ENCODE measurements around the gene PSEN1.
"Not testable (repeated sequence)": the region's sequence is repeated elsewhere in the genome, so short reads cannot be mapped to it uniquely, and the experiment has no call there.

The PSEN1 gene

DNA sequence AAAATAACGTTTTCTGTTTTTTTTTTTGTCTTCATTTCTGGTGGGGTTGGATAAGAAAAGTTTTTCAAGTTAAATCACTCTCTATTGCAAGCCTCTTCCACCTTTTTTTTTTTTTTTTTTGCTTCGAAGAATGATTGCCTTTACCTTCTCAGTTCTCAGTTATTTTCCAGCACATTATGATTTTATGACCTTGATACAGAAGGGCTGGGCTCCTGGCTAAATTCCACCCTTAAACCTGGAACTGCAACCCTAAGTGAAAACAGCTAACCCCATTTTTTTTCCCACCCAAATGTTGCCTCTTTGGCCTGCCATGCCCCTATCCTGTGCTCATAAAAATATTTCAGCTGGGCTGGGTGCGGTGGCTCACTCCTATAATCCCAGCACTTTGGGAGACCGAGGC, 31.4 kb downstream of the PSEN1 start:
- no peak for DNase-seq

DNA sequence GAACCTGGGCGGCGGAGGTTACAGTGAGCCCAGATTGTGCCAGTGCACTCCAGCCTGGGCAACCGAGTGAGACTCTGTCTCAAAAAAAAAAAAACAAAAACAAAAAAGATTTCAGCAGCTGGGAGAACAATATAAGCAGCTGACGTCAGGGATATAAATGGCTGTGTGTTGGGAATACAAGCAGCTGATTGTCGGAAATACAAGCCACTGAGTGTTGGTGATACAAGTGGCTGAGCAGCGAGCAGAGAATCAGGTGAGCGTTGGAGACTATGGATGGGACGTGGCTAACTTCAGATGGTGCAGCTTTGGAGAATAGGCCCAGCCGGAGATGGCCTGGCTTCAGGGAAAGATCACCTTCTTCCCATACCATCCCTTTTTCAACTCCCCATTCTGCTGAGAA, 32.0 kb downstream of the PSEN1 start:
- no peak for DNase-seq

GRCh38 chr14:73168691-73169090, 32.4 kb downstream of the PSEN1 start:
- no peak for DNase-seq

DNA sequence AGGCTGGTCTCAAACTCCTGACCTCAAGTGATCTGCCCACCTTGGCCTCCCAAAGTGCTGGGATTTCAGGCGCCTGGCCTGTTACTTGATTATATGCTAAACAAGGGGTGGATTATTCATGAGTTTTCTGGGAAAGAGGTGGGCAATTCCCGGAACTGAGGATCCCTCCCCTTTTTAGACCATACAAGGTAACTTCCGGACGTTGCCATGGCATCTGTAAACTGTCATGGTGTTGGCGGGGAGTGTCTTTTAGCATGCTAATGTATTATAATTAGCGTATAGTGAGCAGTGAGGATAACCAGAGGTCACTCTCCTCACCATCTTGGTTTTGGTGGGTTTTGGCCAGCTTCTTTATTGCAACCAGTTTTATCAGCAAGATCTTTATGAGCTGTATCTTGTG, 33.5 kb downstream of the PSEN1 start:
- not testable (repeated sequence) for DNase-seq

DNA sequence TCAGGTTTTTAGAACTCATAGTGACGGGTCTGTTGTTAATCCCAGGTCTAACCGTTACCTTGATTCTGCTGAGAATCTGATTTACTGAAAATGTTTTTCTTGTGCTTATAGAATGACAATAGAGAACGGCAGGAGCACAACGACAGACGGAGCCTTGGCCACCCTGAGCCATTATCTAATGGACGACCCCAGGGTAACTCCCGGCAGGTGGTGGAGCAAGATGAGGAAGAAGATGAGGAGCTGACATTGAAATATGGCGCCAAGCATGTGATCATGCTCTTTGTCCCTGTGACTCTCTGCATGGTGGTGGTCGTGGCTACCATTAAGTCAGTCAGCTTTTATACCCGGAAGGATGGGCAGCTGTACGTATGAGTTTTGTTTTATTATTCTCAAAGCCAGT, 34.4 kb downstream of the PSEN1 start:
- no peak for DNase-seq

GRCh38 chr14:73172500-73172899, 36.2 kb downstream of the PSEN1 start:
- no peak for DNase-seq

DNA sequence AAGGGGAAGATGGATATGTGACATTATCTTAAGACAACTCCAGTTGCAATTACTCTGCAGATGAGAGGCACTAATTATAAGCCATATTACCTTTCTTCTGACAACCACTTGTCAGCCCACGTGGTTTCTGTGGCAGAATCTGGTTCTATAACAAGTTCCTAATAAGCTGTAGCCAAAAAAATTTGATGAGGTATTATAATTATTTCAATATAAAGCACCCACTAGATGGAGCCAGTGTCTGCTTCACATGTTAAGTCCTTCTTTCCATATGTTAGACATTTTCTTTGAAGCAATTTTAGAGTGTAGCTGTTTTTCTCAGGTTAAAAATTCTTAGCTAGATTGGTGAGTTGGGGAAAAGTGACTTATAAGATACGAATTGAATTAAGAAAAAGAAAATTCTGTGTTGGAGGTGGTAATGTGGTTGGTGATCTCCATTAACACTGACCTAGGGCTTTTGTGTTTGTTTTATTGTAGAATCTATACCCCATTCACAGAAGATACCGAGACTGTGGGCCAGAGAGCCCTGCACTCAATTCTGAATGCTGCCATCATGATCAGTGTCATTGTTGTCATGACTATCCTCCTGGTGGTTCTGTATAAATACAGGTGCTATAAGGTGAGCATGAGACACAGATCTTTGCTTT, 36.9 kb downstream of the PSEN1 start:
- no peak for DNase-seq

GRCh38 chr14:73176685-73177084, 40.4 kb downstream of the PSEN1 start:
- no peak for DNase-seq

- no peak for DNase-seq
Measured at GRCh38 chr14:73180385-73180805, 44.1 kb downstream of the PSEN1 start.

DNA sequence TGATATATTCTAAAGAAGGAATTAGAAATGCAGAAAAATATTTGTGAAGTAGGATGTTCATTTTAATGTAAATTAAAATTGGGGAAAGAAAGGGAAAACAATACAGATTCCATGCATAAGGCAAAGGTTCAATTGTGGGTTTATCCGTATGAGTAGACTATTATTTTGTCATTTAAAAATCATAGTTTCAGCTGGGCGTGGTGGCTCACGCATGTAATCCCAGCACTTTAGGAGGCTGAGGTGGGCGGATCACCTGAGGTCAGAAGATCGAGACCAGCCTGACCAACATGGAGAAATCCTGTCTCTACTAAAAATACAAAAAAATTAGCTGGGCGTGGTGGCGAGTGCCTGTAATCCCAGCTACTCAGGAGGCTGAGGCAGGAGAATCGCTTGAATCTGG, 44.7 kb downstream of the PSEN1 start:
- not testable (repeated sequence) for DNase-seq

DNA sequence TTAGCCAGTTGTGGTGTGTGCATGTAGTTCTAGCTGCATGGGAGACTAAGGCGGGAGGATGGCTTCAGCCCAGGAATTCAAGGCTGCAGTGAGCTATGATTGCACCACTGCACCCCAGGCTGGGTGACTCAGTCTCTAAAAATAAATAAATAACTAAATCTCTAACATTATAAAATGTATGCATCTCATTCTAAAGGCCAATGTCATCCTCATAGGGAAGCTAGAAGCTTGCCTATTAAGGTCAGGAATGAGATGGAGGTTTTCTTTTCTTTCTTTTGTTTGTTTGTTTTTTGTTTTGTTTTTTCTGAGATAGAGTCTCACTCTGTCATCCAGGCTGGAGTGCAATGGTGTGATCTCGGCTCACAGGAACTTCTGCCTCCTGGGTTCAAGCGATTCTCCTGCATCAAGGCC, 52.2 kb downstream of the PSEN1 start:
- no peak for DNase-seq

DNA sequence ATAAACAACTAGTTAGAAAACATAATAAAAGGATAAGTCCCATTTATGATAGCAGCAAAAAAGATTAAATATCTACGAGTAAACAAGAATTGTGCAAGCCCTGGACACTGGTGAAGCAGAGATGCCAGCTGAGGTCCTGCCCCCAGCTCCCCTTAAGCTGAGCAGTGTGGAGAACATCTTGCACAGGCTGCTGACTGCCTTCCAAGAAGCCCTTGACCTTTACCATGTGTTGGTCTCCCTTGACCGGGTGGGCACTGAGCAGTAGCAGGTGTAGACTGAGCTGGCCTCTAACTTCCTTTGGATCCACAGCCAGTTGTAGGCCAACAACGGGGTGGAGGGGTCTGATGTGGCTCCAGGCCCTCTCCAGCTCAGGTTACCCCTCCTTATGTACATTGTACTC, 53.3 kb downstream of the PSEN1 start:
- no peak for DNase-seq

- DNase-seq: no peak
Measured at GRCh38 chr14:73191441-73191840, 55.1 kb downstream of the PSEN1 start.

DNA sequence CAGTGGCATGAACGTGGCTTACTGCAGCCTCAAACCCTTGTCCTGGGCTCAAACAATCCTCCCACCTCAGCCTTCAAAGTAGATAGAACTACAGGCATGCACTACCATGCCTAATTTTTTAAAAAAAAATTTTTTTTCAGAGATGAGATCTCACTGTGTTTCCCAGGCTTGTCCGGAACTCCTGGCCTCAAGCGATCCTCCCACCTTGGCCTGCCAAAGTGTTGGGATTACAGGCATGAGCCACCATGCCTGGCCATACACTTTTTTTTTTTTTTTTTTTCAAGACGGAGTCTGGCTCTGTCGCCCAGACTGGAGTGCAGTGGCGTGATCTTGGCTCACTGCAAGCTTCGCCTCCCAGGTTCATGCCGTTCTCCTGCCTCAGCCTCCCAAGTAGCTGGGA, 58.0 kb downstream of the PSEN1 start:
- DNase-seq: not testable (repeated sequence)

DNA sequence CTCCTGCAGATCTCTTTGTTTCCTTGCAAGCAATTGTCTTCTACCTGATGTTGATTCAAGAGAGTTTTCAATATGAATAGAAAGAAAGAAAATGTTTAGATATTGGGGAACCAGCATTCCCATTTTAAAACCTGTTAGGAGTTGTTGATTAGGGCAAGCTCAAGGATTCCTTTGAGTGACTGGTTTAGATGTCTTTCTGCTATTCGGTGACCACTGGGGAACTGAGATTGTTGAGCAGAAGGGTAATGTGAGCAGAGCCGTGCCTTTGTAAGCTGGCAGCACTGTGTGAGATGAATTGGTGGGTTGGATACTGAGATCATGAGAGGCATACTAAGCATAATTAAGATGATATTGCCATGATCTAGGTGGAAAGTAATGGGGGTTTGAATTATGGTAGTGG, 61.9 kb downstream of the PSEN1 start:
- DNase-seq: no peak

- no peak for DNase-seq
Measured at GRCh38 chr14:73203527-73203926, 67.2 kb downstream of the PSEN1 start.

DNA sequence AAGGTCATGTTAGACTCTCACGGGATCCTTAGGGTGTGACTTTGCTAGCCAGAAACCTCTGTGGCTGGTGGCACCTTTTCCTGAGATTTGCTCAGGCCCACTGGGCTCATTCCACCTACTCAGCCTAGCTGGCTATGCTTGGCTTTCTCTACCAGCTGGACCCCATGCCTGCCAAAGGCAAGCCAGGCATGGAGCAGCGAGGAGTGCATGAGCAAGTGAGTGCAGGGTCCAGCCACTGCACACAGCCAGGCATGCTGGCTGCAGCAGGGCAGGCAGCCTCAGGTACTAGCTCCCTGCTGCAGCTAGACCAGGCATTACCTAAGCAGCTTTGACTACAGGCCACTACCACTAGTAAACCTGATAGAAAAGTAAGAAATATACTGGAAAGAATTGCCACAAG, 71.3 kb downstream of the PSEN1 start:
- no peak for DNase-seq

DNA sequence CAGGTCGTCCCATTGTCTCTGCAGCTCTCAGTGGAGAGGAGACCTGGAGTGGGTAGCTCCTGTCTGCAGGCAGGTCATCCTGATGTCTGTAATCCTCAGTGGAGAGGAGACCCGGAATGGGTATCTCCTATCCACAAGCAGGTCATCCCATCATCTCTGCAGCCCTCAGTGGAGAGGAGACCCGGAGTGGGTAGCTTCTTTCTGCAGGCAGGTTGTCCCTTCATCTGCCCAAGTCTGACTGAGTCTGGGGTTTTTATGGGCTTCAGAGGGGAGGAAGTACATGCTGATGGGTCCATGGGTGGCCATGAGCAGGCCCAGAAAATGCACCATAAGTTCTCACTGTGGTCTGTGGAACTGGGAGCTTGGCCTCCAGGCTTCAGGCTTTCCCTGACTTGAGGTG, 72.1 kb downstream of the PSEN1 start:
- no peak for DNase-seq

- DNase-seq: no peak
Measured at GRCh38 chr14:73208846-73209245, 72.5 kb downstream of the PSEN1 start.

- no peak for DNase-seq
Measured at GRCh38 chr14:73209953-73210352, 73.6 kb downstream of the PSEN1 start.

DNA sequence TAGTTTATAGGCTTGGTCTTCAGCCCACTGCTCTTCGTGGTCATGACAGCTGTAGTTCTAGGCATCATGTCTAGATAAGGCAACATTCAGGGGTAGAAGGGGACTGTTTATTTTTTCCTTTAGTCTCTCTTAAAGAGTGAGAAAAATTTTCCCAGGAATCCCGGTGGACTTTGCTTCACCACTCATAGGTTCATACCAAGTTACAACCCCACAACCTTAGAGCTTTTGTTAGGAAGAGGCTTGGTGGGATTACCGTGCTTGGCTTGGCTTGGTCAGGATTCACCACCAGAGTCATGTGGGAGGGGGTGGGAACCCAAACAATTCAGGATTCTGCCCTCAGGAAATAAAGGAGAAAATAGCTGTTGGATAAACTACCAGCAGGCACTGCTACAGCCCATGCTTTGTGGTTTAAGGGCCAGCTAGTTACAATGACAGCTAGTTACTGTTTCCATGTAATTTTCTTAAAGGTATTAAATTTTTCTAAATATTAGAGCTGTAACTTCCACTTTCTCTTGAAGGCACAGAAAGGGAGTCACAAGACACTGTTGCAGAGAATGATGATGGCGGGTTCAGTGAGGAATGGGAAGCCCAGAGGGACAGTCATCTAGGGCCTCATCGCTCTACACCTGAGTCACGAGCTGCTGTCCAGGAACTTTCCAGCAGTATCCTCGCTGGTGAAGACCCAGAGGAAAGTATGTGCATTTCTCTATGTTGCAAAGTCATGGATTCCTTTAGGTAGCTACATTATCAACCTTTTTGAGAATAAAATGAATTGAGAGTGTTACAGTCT, 75.1 kb downstream of the PSEN1 start:
- no peak for DNase-seq

DNA sequence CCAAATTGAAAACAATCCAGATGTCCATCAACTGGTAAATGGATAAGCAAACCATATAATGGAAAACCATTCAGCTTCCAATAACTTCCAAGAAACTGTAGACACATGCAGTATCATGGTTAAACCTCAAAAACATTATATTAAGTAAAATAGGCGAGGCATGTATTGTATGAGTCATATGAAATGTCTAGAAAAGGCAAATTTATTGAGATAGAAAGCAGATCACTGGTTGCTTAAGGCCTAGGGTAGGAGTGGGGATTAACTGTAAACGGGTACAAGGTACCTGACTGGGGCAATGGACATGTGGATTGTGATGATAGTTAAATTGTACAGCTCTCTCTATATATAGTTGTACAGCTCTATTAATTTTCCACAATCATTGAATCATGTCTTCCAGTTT, 79.7 kb downstream of the PSEN1 start:
- no peak for DNase-seq

DNA sequence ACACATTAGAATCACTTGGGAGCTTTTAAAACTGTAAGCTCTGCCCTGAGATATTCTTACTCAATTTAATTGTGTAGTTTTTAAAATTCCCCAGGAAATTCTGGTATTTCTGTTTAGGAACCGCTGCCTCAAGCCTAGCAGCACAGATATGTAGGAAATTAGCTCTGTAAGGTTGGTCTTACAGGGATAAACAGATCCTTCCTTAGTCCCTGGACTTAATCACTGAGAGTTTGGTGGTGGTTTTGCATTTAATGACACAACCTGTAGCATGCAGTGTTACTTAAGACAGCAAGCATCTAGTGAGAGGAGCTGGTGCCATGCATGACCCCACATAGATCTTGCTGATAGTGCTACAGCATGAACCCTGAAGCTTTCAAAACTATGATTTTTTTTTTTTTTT, 81.1 kb downstream of the PSEN1 start:
- no peak for DNase-seq

- DNase-seq: no peak
Measured at GRCh38 chr14:73220061-73220460, 83.8 kb downstream of the PSEN1 start.

DNA sequence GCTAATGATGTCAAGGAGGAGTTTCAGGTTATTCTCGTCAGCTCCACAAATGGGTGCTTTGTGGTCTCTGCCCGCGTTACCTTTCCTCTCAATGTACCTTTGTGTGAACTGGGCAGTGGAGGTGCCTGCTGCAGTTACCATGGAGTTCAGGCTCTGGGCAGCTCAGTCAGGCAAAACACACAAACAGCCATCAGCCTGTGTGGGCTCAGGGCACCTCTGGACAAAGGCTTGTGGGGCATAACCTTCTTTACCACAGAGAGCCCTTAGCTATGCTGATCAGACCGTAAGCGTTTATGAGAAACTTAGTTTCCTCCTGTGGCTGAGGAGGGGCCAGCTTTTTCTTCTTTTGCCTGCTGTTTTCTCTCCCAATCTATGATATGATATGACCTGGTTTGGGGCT, 84.3 kb downstream of the PSEN1 start:
- no peak for DNase-seq
